ENCODE results near the gene NDE1.
A peak's percentile ranks its signal among the peaks of the same experiment; 100 is the strongest.

NDE1 gene

GRCh38 chr16:15699819-15700218, 49.8 kb downstream of the NDE1 start:
- TF ChIP-seq TAF1 (IDR thresholded peaks at IDR 0.05; ENCODE audit: low read depth) (no peak), CREB1 (IDR thresholded peaks at IDR 0.05; ENCODE audit: low read depth) (no peak), RAD21 (IDR thresholded peaks at IDR 0.05; ENCODE audit: low read depth) (no peak), EGR1 (IDR thresholded peaks at IDR 0.05) (no peak), ZBTB7A (IDR thresholded peaks at IDR 0.05; ENCODE audit: low read depth) (no peak)

- no peak for TF ChIP-seq MAX (IDR thresholded peaks at IDR 0.05)
- TF ChIP-seq EP300 (IDR thresholded peaks at IDR 0.05; ENCODE audit: borderline replicate concordance), result no peak
- no peak for TF ChIP-seq RAD21 (IDR thresholded peaks at IDR 0.05; ENCODE audit: low read depth)
- TF ChIP-seq EGR1 (IDR thresholded peaks at IDR 0.05), result no peak
- no peak for TF ChIP-seq FOXM1 (IDR thresholded peaks at IDR 0.05; ENCODE audit: borderline replicate concordance, low read depth)
- TF ChIP-seq ZBTB7A (IDR thresholded peaks at IDR 0.05; ENCODE audit: low read depth), result no peak
- TF ChIP-seq NFIC (IDR thresholded peaks at IDR 0.05), result no peak
- no peak for TF ChIP-seq YY1 (IDR thresholded peaks at IDR 0.05; ENCODE audit: low read depth)
- TF ChIP-seq TCF12 (IDR thresholded peaks at IDR 0.05; ENCODE audit: low read depth), result no peak
- no peak for TF ChIP-seq USF1 (IDR thresholded peaks at IDR 0.05)
- TF ChIP-seq REST (IDR thresholded peaks at IDR 0.05; ENCODE audit: low read depth), result no peak
- TF ChIP-seq CREB1 (IDR thresholded peaks at IDR 0.05; ENCODE audit: low read depth), result no peak
- no peak for TF ChIP-seq TAF1 (IDR thresholded peaks at IDR 0.05; ENCODE audit: low read depth)
- TF ChIP-seq TEAD4 (IDR thresholded peaks at IDR 0.05), result no peak
- TF ChIP-seq CEBPB (IDR thresholded peaks at IDR 0.05), result no peak
Measured at GRCh38 chr16:15701367-15701766, 51.3 kb downstream of the NDE1 start.

GRCh38 chr16:15701975-15702970, 52.2 kb downstream of the NDE1 start:
- TF ChIP-seq CEBPB (IDR thresholded peaks at IDR 0.05) (no peak), MAX (IDR thresholded peaks at IDR 0.05) (no peak), ZBTB7A (IDR thresholded peaks at IDR 0.05; ENCODE audit: low read depth) (no peak), FOXM1 (IDR thresholded peaks at IDR 0.05; ENCODE audit: borderline replicate concordance, low read depth) (no peak), EGR1 (IDR thresholded peaks at IDR 0.05) (no peak), EP300 (IDR thresholded peaks at IDR 0.05; ENCODE audit: borderline replicate concordance) (no peak), TEAD4 (IDR thresholded peaks at IDR 0.05) (no peak), CREB1 (IDR thresholded peaks at IDR 0.05; ENCODE audit: low read depth) (no peak)

GRCh38 chr16:15703029-15703736, 53.1 kb downstream of the NDE1 start:
- TF ChIP-seq YY1 (IDR thresholded peaks at IDR 0.05; ENCODE audit: low read depth), result no peak
- no peak for TF ChIP-seq CEBPB (IDR thresholded peaks at IDR 0.05)
- TF ChIP-seq FOXM1 (IDR thresholded peaks at IDR 0.05; ENCODE audit: borderline replicate concordance, low read depth), result no peak
- TF ChIP-seq USF1 (IDR thresholded peaks at IDR 0.05), result no peak
- TF ChIP-seq EP300 (IDR thresholded peaks at IDR 0.05; ENCODE audit: borderline replicate concordance), result no peak
- TF ChIP-seq MAX (IDR thresholded peaks at IDR 0.05), result no peak
- TF ChIP-seq ZBTB7A (IDR thresholded peaks at IDR 0.05; ENCODE audit: low read depth), result no peak
- TF ChIP-seq NFIC (IDR thresholded peaks at IDR 0.05), result no peak
- no peak for TF ChIP-seq CREB1 (IDR thresholded peaks at IDR 0.05; ENCODE audit: low read depth)
- no peak for TF ChIP-seq TAF1 (IDR thresholded peaks at IDR 0.05; ENCODE audit: low read depth)

GRCh38 chr16:15704545-15704987, 54.5 kb downstream of the NDE1 start:
- TF ChIP-seq YY1 (IDR thresholded peaks at IDR 0.05; ENCODE audit: low read depth) (no peak), RAD21 (IDR thresholded peaks at IDR 0.05; ENCODE audit: low read depth) (peak; percentile 75), USF1 (IDR thresholded peaks at IDR 0.05) (no peak), FOXM1 (IDR thresholded peaks at IDR 0.05; ENCODE audit: borderline replicate concordance, low read depth) (no peak), NFIC (IDR thresholded peaks at IDR 0.05) (no peak), TCF12 (IDR thresholded peaks at IDR 0.05; ENCODE audit: low read depth) (no peak), TEAD4 (IDR thresholded peaks at IDR 0.05) (peak; percentile 58), ZBTB7A (IDR thresholded peaks at IDR 0.05; ENCODE audit: low read depth) (no peak)

GRCh38 chr16:15705064-15705565, 55.1 kb downstream of the NDE1 start:
- TF ChIP-seq TCF12 (IDR thresholded peaks at IDR 0.05; ENCODE audit: low read depth) (no peak), CEBPB (IDR thresholded peaks at IDR 0.05) (no peak), ZBTB7A (IDR thresholded peaks at IDR 0.05; ENCODE audit: low read depth) (no peak), NFIC (IDR thresholded peaks at IDR 0.05) (no peak), USF1 (IDR thresholded peaks at IDR 0.05) (no peak), FOXM1 (IDR thresholded peaks at IDR 0.05; ENCODE audit: borderline replicate concordance, low read depth) (no peak), RAD21 (IDR thresholded peaks at IDR 0.05; ENCODE audit: low read depth) (no peak), MAX (IDR thresholded peaks at IDR 0.05) (no peak)
